ENCODE results near the gene SDK2. TPM values are rescaled to one million over a fixed set of nuclear protein-coding genes. Genes with fewer than 3 reads are reported as not detected.

Gene SDK2
- total RNA-seq, 1 donor from 2014 or later, result not detected

- no peak for DNase-seq (ENCODE audit: low read depth in 2 of 2)
Observed at GRCh38 chr17:73396431-73397277, 247.6 kb downstream of the SDK2 start.

- DNase-seq (ENCODE audit: low read depth in 2 of 2), result no peak
Observed at GRCh38 chr17:73394512-73395450, 249.5 kb downstream of the SDK2 start.

GRCh38 chr17:73393962-73394361 is 250.3 kb downstream of the SDK2 start:
- no peak for DNase-seq (ENCODE audit: low read depth in 2 of 2)

DNA sequence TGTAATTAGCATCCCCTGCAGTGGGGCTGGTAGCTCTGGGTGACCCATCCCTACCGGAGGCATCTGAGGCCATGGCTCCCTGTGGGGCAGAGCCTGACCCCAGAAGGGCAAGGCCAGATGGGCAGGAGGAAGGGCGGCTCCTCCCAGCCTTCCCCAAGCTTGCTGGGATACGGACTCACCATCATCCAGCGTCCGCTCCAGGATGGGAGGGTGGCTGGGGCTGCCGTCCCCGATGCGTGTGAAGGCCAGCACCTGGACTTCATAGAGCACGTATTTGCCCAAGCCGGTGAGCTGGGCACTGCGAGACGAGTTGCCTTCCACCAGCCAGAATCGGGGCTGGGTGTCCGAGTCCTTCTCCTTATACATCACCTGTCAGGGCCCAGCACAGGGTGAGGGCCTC is 250.9 kb downstream of the SDK2 start:
- no peak for DNase-seq (ENCODE audit: low read depth in 2 of 2)

DNA sequence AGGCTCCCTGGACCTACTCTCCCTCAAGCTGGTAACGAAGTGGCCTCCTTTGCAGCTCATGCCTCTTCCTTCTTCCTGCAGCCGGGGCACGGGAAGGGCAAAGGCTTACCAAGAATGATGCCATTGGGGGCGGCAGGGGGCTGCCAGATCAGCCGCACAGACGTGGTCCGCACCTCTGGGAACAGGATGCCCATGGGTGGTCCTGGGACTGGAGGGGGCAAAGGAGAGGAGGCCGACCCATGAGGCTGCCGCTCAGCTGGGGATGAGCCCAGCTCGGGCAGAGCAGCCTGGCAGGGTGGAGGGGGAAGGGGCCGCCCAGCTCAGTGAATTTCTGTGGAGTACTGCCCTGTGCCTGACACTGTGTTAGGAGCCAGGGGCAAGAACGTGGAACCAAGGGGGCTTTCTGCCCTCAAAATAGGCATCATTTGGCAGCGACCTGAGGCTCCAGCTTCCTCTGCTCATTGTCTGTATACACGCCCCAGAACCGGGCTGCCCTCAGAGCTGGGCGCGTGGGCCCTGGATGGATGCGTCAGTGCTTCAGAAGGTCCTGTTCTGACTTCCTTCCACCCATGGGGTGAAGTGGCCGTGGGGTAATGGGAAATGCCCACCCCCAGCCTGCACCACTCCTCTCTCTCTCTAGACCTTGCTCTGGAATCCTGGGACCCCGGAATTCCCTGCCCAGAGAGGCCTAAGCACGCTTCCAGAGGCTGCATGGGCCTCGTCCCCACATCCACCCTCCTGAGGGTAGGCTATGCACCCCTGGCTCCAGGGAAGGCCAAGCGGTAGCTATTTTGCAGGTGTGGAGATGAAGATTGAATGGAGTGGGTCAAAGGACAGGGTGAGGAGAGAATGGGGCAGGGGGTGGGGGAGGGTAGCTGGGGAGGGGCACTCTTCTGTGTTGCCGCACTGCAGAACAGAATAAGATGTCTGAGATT is 252.6 kb downstream of the SDK2 start:
- DNase-seq (ENCODE audit: low read depth in 2 of 2), result no peak

DNA sequence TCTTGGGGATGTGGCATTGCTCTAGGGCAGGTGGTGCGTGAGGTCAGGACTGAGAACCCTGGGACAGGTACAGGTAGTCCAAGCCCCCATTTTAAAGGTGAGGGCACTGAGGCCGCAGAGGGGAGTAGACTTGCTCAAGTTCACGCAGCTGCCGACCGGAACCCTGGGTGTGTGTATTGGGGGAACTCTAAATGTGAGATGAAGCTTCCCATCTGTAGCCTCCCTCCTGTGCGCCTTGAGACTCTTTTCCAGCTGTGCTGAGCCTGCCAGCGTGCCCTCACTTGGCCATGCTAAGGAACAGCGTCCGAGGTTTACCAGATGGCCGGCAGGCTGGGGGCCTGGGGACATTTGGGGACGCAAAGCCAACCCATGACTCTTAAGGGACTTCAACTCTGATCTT is 253.4 kb downstream of the SDK2 start:
- no peak for DNase-seq (ENCODE audit: low read depth in 2 of 2)

DNA sequence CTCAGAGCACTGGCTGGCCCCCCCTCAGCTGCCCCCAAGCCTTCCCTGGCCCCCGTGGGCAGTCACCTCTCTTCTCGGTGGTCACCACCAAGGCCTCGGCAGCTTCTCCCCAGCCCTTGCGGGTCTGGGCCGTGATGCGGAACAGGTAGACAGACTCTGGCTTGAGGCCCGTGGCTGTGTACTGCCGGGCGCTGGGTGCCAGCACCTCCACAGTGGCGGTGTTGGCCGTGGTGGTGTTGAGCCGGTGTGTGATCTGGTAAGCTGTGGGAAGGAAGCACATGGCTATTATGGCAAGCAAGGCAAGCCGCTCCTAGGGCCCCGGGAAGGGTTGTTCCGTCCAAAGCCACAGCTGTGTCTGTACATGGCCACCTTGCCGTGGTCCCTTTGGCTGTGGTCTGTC is 254.0 kb downstream of the SDK2 start:
- no peak for DNase-seq (ENCODE audit: low read depth in 2 of 2)

GRCh38 chr17:73389411-73389810 is 254.8 kb downstream of the SDK2 start:
- no peak for DNase-seq (ENCODE audit: low read depth in 2 of 2)

DNA sequence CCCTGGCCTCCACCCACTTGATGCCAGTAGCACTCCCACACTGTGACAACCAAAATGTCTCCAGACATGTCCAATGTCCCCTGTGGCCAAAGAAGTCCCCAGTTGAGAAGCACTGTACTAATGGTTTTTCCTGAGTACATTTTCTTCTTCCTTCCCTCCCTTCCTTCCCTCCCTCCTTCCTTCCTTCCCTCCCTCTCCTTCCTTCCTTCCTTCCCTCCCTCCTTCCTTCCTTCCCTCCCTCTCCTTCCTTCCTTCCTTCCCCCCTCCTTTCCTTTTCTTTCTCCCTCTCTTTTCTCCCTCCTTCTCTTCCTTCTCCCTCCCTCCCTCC is 255.7 kb downstream of the SDK2 start:
- no peak for DNase-seq (ENCODE audit: low read depth in 2 of 2)

DNA sequence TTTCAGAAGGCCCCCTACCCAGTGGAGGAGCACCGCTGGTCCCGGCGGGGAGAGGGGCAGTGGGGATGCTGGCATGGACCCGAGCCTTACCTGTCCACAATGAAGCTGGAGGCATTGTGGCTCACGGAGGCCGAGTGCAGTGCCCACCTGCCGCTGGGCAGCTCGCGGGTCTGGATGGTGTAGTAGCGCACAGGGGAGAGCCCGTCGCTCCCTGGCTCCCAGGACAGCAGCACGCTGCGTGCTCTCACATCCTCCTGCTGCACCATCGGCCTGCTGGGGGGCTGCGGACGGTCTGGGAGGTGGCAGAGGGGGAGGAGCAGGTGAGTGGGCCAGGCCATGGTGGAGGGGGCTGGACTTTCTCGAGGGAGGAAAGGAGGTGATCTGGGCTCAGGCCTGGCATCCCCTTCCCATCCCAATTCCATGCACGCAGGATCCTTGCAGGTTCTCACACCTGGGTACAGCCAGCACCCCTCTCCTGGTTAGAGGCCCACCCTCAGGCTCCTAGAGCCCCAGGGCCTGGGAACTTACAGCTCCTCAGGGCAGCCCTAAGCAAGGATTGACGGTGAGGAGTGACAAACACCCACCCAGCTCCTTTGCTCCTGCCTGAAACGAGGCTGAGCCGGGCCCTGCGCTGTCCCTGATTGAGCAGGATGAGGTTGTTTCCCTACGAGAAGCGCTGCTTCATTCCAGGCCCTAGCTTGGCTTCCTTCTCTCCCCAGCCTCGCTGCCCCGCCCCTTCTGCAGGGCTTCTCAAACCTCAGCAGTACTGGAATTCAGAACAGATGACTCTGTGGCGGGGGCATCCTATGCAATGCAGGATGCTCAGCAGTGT is 256.3 kb downstream of the SDK2 start:
- no peak for DNase-seq (ENCODE audit: low read depth in 2 of 2)

DNA sequence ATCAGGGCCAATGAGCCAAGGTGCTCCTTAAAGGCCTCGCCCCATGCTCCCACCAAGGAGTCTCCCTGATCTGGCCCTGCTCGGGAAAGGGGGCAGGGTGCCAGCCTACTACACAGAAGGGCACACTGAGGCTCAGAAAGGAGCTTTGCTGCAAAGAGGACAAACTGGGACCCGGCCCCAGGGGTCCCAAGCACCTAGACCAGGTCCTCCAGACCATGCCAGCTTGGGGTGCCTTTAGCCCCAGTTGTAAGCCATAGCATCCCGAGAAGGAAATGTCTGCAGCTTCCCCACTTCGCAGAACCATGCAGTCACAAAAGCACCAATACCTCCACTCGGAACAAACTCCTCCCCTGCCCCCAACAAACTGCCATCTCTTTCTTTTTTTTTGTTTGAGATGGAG is 257.7 kb downstream of the SDK2 start:
- no peak for DNase-seq (ENCODE audit: low read depth in 2 of 2)

- DNase-seq (ENCODE audit: low read depth in 2 of 2), result no peak
Observed at GRCh38 chr17:73384926-73385325, 259.3 kb downstream of the SDK2 start.

GRCh38 chr17:73380439-73381106 is 263.7 kb downstream of the SDK2 start:
- no peak for DNase-seq (ENCODE audit: low read depth in 2 of 2)

DNA sequence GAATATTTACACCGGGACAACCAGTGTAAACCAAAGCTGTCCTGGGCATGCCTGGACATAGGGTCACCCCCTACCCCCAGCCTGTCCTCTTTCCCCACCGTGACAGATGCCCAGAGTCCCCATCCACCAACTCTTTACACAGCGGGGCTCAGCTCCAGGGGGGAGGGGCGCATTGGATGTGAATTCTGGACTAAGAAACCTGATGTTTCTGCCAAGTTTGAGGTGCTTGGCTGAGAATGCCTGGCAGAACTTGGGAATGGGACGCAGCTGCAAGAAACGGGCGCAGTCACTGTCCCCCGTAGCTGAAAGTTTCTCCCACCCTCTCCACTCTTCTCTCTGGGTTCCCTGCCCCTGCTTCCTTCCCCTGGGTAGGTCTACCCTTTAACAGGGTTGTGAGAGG is 264.4 kb downstream of the SDK2 start:
- no peak for DNase-seq (ENCODE audit: low read depth in 2 of 2)

DNA sequence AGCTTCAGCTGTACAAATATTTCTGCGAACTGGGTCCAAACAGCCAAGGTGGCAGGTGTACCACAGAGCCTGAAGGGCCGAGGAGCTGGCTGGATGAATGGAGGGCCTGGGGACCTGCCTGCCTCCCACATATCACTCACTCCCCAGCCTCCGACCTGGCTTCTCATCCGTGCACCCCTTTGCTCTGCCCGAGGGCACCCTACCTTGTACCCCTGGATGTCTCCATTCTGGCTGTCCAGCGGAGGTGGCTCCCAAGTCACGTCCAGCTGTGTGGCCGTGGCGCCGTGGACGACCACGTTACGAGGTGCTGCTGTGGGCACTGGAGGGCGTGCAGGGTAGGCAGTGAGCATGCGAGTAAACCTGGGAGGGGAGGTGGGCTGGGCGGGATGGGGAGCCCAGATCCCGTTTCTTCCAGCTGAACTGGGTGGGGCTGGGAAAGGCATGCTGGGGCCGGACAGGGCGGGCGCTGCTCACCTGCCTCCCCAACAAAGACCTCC is 265.2 kb downstream of the SDK2 start:
- no peak for DNase-seq (ENCODE audit: low read depth in 2 of 2)

DNA sequence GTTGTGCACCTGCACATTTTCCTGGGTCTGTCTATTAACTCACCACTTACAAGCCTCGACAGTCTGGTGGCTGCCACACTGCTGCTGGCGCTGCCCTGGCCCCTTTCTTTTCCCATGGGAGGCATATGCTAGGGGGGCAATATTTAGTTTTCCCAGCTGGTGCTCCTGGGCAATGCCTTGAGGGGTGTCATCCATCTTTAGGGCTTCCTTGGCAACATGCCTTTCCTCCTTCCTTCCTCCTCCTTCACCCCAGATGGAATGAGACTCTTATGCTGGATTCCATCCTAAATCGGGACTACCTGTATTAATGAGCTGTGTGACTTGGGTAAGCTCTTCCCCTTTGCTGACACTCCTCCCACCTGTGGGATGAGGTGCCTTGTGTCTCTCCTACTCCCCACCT is 267.6 kb downstream of the SDK2 start:
- no peak for DNase-seq (ENCODE audit: low read depth in 2 of 2)

DNA sequence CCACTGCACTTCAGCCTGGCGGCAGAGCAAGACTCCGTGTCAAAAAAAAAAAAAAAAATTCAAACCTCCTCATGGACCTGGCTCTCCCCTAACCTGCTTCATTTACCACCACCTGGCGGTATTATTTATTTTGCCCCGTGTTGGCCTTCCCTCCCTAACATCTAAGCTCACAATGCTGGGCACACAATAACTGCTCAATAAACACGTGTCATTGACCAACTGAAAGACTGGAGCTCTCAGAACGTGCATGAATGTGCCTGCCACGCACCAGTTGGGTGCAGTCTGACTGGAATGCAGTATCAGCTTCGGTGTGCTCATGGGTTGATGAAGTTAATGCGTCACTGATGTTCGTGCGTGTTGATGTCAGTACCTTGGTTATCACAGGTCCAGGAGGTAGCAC is 268.1 kb downstream of the SDK2 start:
- DNase-seq (ENCODE audit: low read depth in 2 of 2), result no peak

DNA sequence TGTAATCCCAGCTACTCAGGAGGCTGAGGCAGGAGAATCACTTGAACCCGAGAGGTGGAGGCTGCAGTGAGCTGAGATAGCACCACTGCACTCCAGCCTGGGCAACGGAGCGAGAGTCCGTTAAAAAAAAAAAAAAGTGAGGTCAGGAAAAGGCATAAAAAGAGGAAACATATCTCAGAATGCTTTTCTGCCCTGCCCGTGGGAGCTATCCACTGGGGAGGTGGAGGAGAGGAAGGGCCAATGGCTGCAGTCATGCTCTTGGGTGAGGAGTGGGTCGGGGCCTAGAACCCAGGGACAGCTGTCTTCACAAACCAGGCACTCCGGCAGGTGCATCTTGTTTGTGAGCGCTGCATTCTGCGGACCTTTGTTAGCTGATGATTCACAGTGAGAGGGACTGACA is 272.4 kb downstream of the SDK2 start:
- no peak for DNase-seq (ENCODE audit: low read depth in 2 of 2)

GRCh38 chr17:73371285-73371684 is 273.0 kb downstream of the SDK2 start:
- peak in 1 of 2 donors; percentile 66 for DNase-seq (ENCODE audit: low read depth in 2 of 2)
